ENCODE data around the gene PRSS53. TPM values are rescaled to one million over a fixed set of nuclear protein-coding genes. Genes with fewer than 3 reads are reported as not detected.

Gene PRSS53
- total and polyA plus RNA-seq, 2 experiments from 2014 or later: 0.36 to 2.7 TPM

DNA sequence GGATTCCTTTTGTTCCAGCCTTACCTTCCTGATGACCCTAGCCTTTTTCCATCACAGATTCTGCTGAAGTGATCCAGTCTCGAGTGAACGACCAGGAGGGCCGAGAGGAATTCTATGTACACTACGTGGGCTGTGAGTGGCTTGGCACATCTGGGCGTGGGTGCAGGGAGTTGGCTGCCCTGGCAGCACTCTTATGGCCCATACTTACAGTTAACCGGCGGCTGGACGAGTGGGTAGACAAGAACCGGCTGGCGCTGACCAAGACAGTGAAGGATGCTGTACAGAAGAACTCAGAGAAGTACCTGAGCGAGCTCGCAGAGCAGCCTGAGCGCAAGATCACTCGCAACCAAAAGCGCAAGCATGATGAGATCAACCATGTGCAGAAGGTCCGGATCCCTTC is 31.4 kb upstream of the PRSS53 start:
- Histone ChIP-seq H3K27ac (ENCODE audit: low read depth) (no peak overlapping the region), H3K36me3 (ENCODE audit: insufficient read depth) (peaks cover 32% of the 10 kb centered on the region), H3K9me2 (ENCODE audit: insufficient read depth) (no peaks in the 10 kb centered on the region), H3K4me2 (no peak overlapping the region), H2AFZ (no peak overlapping the region), H4K20me1 (replicated peaks; ENCODE audit: insufficient read depth) (peaks cover 10% of the 10 kb centered on the region), H3K4me3 (no peak overlapping the region), H3F3A (replicated peaks; ENCODE audit: low read depth) (peaks cover 11% of the 10 kb centered on the region; the same call in 1 of the 2 replicates), H3K4me1 (ENCODE audit: insufficient read depth) (peaks cover 7% of the 10 kb centered on the region), H3K27me3 (ENCODE audit: insufficient read depth) (no peaks in the 10 kb centered on the region), H3K79me2 (replicated peaks; ENCODE audit: insufficient read depth) (peaks cover 21% of the 10 kb centered on the region)
- Mint-ChIP-seq H3K4me1 (peaks cover 8% of the 10 kb centered on the region), H3K27ac (no peak overlapping the region), H3K4me3 (no peak overlapping the region), H3K36me3 (ENCODE audit: low read depth) (peaks cover 60% of the 10 kb centered on the region), H3K27me3 (ENCODE audit: insufficient read depth, low read depth, poor library complexity) (peaks cover 14% of the 10 kb centered on the region), H3K9me3 (peaks cover 2% of the 10 kb centered on the region; the same call in 1 of the 3 replicates)
- no peak for TF ChIP-seq CREB1 (CRISPR knock-in tag; IDR thresholded peaks at IDR 0.05; ENCODE audit: low read depth)
- TF ChIP-seq, protein P1, sequence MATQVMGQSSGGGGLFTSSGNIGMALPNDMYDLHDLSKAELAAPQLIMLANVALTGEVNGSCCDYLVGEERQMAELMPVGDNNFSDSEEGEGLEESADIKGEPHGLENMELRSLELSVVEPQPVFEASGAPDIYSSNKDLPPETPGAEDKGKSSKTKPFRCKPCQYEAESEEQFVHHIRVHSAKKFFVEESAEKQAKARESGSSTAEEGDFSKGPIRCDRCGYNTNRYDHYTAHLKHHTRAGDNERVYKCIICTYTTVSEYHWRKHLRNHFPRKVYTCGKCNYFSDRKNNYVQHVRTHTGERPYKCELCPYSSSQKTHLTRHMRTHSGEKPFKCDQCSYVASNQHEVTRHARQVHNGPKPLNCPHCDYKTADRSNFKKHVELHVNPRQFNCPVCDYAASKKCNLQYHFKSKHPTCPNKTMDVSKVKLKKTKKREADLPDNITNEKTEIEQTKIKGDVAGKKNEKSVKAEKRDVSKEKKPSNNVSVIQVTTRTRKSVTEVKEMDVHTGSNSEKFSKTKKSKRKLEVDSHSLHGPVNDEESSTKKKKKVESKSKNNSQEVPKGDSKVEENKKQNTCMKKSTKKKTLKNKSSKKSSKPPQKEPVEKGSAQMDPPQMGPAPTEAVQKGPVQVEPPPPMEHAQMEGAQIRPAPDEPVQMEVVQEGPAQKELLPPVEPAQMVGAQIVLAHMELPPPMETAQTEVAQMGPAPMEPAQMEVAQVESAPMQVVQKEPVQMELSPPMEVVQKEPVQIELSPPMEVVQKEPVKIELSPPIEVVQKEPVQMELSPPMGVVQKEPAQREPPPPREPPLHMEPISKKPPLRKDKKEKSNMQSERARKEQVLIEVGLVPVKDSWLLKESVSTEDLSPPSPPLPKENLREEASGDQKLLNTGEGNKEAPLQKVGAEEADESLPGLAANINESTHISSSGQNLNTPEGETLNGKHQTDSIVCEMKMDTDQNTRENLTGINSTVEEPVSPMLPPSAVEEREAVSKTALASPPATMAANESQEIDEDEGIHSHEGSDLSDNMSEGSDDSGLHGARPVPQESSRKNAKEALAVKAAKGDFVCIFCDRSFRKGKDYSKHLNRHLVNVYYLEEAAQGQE (IDR thresholded peaks at IDR 0.05; ENCODE audit: unreplicated experiment): no peak
- TF ChIP-seq, protein P2, sequence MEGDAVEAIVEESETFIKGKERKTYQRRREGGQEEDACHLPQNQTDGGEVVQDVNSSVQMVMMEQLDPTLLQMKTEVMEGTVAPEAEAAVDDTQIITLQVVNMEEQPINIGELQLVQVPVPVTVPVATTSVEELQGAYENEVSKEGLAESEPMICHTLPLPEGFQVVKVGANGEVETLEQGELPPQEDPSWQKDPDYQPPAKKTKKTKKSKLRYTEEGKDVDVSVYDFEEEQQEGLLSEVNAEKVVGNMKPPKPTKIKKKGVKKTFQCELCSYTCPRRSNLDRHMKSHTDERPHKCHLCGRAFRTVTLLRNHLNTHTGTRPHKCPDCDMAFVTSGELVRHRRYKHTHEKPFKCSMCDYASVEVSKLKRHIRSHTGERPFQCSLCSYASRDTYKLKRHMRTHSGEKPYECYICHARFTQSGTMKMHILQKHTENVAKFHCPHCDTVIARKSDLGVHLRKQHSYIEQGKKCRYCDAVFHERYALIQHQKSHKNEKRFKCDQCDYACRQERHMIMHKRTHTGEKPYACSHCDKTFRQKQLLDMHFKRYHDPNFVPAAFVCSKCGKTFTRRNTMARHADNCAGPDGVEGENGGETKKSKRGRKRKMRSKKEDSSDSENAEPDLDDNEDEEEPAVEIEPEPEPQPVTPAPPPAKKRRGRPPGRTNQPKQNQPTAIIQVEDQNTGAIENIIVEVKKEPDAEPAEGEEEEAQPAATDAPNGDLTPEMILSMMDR (conservative IDR thresholded peaks at IDR 0.05; ENCODE audit: low read depth in 2 of 2): no peak
- ATAC-seq (no peak), DNase-seq (ENCODE audit: low spot score) (no peak)

DNA sequence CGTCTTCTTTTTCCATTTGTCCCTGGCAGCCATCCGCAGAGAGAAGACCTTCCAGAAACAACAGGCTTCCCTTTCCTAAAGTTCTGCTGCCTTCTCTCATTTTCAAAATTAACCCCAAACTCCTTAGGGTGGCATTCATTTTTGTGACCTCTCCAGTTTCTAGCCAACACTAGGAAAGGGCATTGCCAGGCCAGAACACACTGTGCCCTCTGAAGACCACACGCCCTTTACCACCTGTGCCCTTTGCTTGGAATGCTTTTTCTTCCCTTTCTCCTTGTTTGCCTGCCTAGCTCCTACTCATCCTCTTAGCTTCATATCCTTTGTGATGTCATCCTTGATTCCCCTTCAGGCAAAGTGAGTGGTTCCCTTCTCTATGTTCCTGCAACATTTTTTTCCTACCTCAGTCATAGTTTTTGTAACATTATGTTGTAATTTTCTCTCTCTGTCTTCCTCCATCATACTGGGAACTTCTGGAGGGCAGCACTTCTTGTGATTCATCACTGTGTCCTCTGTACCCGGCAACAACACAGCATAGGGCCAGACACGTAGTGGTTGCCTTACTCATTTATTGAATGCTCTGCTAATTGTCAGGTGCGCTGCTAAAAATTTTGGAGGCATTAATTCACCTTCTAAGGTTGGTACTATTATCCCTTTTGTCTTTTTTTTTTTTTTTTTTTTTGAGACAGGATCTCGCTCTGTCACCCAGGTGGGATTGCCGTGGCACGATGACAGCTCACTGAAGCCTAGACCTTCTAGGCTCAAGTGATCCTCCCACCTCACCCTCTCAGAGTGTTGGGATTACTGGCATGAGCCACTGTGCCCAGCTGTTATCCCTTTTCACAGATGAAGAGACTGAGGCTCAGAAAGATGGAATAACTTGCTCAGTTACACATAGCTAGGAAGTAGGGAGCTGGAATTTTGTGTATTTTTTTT is 29.7 kb upstream of the PRSS53 start:
- ATAC-seq (no peak), DNase-seq (ENCODE audit: low spot score) (no peak)
- Histone ChIP-seq H3K36me3 (ENCODE audit: insufficient read depth) (peaks cover 32% of the 10 kb centered on the region), H3K9me2 (ENCODE audit: insufficient read depth) (no peaks in the 10 kb centered on the region), H4K20me1 (replicated peaks; ENCODE audit: insufficient read depth) (peaks cover 10% of the 10 kb centered on the region), H2AFZ (no peak overlapping the region), H3K79me2 (replicated peaks; ENCODE audit: insufficient read depth) (peaks cover 21% of the 10 kb centered on the region), H3K4me3 (peak overlapping the region; percentile 93), H3K4me2 (peak overlapping the region; percentile 100), H3K4me1 (ENCODE audit: insufficient read depth) (peaks cover 7% of the 10 kb centered on the region), H3K27ac (ENCODE audit: low read depth) (peak overlapping the region; percentile 87), H3F3A (replicated peaks; ENCODE audit: low read depth) (peaks cover 18% of the 10 kb centered on the region; the same call in 1 of the 2 replicates), H3K27me3 (ENCODE audit: insufficient read depth) (no peaks in the 10 kb centered on the region)
- peaks cover 14% of the 10 kb centered on the region for H3K27me3 Mint-ChIP-seq (ENCODE audit: insufficient read depth, low read depth, poor library complexity)
- H3K4me3 Mint-ChIP-seq: peak overlapping the region; percentile 89
- peaks cover 2% of the 10 kb centered on the region; the same call in 1 of the 3 replicates for H3K9me3 Mint-ChIP-seq
- H3K4me1 Mint-ChIP-seq: peaks cover 8% of the 10 kb centered on the region
- H3K27ac Mint-ChIP-seq: peak overlapping the region; percentile 81
- peaks cover 57% of the 10 kb centered on the region for H3K36me3 Mint-ChIP-seq (ENCODE audit: low read depth)
- TF ChIP-seq CREB1 (CRISPR knock-in tag; IDR thresholded peaks at IDR 0.05; ENCODE audit: low read depth): no peak
- TF ChIP-seq, protein P3, sequence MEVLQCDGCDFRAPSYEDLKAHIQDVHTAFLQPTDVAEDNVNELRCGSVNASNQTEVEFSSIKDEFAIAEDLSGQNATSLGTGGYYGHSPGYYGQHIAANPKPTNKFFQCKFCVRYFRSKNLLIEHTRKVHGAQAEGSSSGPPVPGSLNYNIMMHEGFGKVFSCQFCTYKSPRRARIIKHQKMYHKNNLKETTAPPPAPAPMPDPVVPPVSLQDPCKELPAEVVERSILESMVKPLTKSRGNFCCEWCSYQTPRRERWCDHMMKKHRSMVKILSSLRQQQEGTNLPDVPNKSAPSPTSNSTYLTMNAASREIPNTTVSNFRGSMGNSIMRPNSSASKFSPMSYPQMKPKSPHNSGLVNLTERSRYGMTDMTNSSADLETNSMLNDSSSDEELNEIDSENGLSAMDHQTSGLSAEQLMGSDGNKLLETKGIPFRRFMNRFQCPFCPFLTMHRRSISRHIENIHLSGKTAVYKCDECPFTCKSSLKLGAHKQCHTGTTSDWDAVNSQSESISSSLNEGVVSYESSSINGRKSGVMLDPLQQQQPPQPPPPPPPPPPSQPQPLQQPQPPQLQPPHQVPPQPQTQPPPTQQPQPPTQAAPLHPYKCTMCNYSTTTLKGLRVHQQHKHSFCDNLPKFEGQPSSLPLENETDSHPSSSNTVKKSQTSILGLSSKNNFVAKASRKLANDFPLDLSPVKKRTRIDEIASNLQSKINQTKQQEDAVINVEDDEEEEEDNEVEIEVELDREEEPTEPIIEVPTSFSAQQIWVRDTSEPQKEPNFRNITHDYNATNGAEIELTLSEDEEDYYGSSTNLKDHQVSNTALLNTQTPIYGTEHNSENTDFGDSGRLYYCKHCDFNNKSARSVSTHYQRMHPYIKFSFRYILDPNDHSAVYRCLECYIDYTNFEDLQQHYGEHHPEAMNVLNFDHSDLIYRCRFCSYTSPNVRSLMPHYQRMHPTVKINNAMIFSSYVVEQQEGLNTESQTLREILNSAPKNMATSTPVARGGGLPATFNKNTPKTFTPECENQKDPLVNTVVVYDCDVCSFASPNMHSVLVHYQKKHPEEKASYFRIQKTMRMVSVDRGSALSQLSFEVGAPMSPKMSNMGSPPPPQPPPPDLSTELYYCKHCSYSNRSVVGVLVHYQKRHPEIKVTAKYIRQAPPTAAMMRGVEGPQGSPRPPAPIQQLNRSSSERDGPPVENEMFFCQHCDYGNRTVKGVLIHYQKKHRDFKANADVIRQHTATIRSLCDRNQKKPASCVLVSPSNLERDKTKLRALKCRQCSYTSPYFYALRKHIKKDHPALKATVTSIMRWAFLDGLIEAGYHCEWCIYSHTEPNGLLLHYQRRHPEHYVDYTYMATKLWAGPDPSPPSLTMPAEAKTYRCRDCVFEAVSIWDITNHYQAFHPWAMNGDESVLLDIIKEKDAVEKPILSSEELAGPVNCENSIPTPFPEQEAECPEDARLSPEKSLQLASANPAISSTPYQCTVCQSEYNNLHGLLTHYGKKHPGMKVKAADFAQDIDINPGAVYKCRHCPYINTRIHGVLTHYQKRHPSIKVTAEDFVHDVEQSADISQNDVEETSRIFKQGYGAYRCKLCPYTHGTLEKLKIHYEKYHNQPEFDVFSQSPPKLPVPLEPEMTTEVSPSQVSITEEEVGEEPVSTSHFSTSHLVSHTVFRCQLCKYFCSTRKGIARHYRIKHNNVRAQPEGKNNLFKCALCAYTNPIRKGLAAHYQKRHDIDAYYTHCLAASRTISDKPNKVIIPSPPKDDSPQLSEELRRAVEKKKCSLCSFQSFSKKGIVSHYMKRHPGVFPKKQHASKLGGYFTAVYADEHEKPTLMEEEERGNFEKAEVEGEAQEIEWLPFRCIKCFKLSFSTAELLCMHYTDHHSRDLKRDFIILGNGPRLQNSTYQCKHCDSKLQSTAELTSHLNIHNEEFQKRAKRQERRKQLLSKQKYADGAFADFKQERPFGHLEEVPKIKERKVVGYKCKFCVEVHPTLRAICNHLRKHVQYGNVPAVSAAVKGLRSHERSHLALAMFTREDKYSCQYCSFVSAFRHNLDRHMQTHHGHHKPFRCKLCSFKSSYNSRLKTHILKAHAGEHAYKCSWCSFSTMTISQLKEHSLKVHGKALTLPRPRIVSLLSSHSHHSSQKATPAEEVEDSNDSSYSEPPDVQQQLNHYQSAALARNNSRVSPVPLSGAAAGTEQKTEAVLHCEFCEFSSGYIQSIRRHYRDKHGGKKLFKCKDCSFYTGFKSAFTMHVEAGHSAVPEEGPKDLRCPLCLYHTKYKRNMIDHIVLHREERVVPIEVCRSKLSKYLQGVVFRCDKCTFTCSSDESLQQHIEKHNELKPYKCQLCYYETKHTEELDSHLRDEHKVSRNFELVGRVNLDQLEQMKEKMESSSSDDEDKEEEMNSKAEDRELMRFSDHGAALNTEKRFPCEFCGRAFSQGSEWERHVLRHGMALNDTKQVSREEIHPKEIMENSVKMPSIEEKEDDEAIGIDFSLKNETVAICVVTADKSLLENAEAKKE (CRISPR knock-in tag; IDR thresholded peaks at IDR 0.05): no peak
- TF ChIP-seq, protein P2 (conservative IDR thresholded peaks at IDR 0.05; ENCODE audit: low read depth in 2 of 2): no peak
